ENCODE data around the gene TREX2.
A peak's percentile ranks its signal among the peaks of the same experiment; 100 is the strongest.

DNA sequence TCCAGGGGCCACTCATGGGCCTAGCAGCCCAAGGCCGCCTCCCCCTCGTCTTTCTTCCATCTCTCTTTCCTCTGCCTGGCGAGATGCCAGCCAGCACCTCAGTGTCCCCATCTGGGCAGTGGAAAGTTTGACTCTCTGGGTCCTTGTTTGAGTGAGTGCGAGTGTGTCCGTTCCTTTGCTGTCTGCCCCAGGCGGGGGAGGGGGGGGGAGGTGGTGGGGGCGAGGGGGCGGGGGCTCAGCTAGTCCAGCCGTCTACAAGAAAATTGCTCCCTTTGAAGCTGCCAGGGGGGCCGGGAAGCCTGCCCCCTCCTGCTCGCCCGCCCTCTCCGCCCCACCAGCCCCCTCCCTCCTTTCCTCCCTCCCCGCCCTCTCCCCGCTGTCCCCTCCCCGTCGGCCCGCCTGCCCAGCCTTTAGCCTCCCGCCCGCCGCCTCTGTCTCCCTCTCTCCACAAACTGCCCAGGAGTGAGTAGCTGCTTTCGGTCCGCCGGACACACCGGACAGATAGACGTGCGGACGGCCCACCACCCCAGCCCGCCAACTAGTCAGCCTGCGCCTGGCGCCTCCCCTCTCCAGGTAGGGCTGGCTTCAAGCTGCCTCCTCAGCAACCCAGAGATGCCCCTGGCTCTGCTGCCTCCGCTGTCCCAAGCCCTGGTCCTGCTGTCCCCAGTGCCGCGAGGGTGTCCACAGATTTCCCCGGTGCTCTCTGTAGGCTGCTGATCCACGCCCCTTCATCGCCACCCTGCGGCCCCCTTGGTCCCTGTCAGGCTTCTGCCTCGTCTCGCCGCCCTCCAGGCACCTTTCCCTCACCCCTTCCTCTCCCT is 48.9 kb upstream of the TREX2 start, which contains the start of gene BGN:
- TF ChIP-seq POLR2A (IDR thresholded peaks at IDR 0.05), result no peak
- TF ChIP-seq CTCF (IDR thresholded peaks at IDR 0.05), result peak in 2 of 3 donors; percentile 16

Measured in breast epithelium (tissue), 3 donors.